Trophoblast cell (in vitro differentiated cells and primary cell): ENCODE results near the gene KCNN3.

Experiments
- DNase-seq, 2 donors: peaks; one replicate each; pipeline ENCODE4 v3.0.0-alpha.2; 2016
- H2AFZ ChIP-seq: 2 replicates; pipeline ENCODE4 v1.6.1; 2013; ENCODE audit warnings: low read length, moderate library complexity, mild to moderate bottlenecking; ENCODE audit not compliant: insufficient read depth, poor library complexity
- H2AK5ac ChIP-seq: 2 replicates; pipeline ENCODE4 v1.6.1; 2013; ENCODE audit warnings: mild to moderate bottlenecking, low read length
- H2BK120ac ChIP-seq: 2 replicates; pipeline ENCODE4 v1.6.1; 2013; ENCODE audit warnings: low read length, mild to moderate bottlenecking, moderate library complexity; ENCODE audit not compliant: insufficient read depth, poor library complexity
- H2BK12ac ChIP-seq: 2 replicates; pipeline ENCODE4 v1.6.1; 2013; ENCODE audit warnings: mild to moderate bottlenecking, low read length, moderate library complexity
- H2BK5ac ChIP-seq: 2 replicates; pipeline ENCODE4 v1.6.1; 2013; ENCODE audit warnings: low read length, low read depth, moderate library complexity, mild to moderate bottlenecking; ENCODE audit not compliant: poor library complexity
- H3K14ac ChIP-seq: 2 replicates; pipeline ENCODE4 v1.6.1; 2013; ENCODE audit warnings: mild to moderate bottlenecking, low read length
- H3K18ac ChIP-seq: 2 replicates; pipeline ENCODE4 v1.6.1; 2013; ENCODE audit warnings: mild to moderate bottlenecking, low read length
- H3K23ac ChIP-seq: 2 replicates; pipeline ENCODE4 v1.6.1; 2013; ENCODE audit warnings: low read length
- H3K27ac ChIP-seq: 2 replicates; pipeline ENCODE4 v1.5.1; 2013; ENCODE audit warnings: low read depth, mild to moderate bottlenecking, inconsistent platforms, low read length, moderate library complexity
- H3K27me3 ChIP-seq: 2 replicates; pipeline ENCODE4 v1.6.1; 2013; ENCODE audit warnings: inconsistent platforms, mild to moderate bottlenecking, low read length, moderate library complexity; ENCODE audit not compliant: insufficient read depth
- H3K36me3 ChIP-seq, 2 experiments: 1 replicate in 1 of 2; 2 replicates in 1 of 2; pipeline ENCODE4 v1.6.1; 2013; ENCODE audit warnings: low read length in 2 of 2, mild to moderate bottlenecking in 2 of 2, moderate library complexity in 1 of 2; ENCODE audit not compliant: insufficient read depth in 2 of 2, control insufficient read depth in 1 of 2
- H3K4ac ChIP-seq: 2 replicates; pipeline ENCODE4 v1.6.1; 2013; ENCODE audit warnings: low read depth, mild to moderate bottlenecking, low read length, moderate library complexity
- H3K4me1 ChIP-seq, 2 experiments: 1 replicate in 1 of 2; 2 replicates in 1 of 2; pipeline ENCODE4 v1.6.1; 2013; ENCODE audit warnings: low read length in 2 of 2, mild to moderate bottlenecking in 2 of 2, moderate library complexity in 1 of 2; ENCODE audit not compliant: insufficient read depth in 2 of 2, control insufficient read depth in 1 of 2
- H3K4me2 ChIP-seq: 2 replicates; pipeline ENCODE4 v1.6.1; 2013; ENCODE audit warnings: inconsistent platforms, mild to moderate bottlenecking, low read length, moderate library complexity
- H3K4me3 ChIP-seq: 2 replicates; pipeline ENCODE4 v1.5.1; 2013; ENCODE audit warnings: mild to moderate bottlenecking, low read depth, low read length, inconsistent platforms
- H3K79me1 ChIP-seq: one replicate; pipeline ENCODE4 v1.6.1; 2013; ENCODE audit warnings: low read length
- H3K79me2 ChIP-seq: 2 replicates; pipeline ENCODE4 v1.6.1; 2013; ENCODE audit warnings: low read length, mild to moderate bottlenecking; ENCODE audit not compliant: control insufficient read depth, insufficient read depth, poor library complexity
- H3K9ac ChIP-seq: 2 replicates; pipeline ENCODE4 v1.6.1; 2013; ENCODE audit warnings: mild to moderate bottlenecking, low read length
- H3K9me3 ChIP-seq: 2 replicates; pipeline ENCODE4 v1.6.1; 2013; ENCODE audit warnings: low read depth, mild to moderate bottlenecking, control low read depth, inconsistent platforms, low read length; ENCODE audit not compliant: insufficient read depth
- H4K12ac ChIP-seq: 2 replicates; pipeline ENCODE4 v1.6.1; 2013; ENCODE audit warnings: low read depth, mild to moderate bottlenecking, low read length, moderate library complexity
- H4K8ac ChIP-seq: 2 replicates; pipeline ENCODE4 v1.6.1; 2013; ENCODE audit warnings: low read depth, mild to moderate bottlenecking, low read length, moderate library complexity
- H4K91ac ChIP-seq: one replicate; pipeline ENCODE4 v1.6.1; 2013; ENCODE audit warnings: low read depth, mild to moderate bottlenecking, low read length, moderate library complexity
- WGBS: extraction: QIAGEN DNeasy Blood & Tissue Kit; methylation state at CpG from one replicate; pipeline ENCODE4 v1.1.7; 2013; ENCODE audit warnings: missing lambda C conversion rate; ENCODE audit not compliant: insufficient read length, insufficient coverage; ENCODE audit errors: extremely low coverage; 5-methylcytosine and 5-hydroxymethylcytosine counted together

KCNN3 gene

DNA sequence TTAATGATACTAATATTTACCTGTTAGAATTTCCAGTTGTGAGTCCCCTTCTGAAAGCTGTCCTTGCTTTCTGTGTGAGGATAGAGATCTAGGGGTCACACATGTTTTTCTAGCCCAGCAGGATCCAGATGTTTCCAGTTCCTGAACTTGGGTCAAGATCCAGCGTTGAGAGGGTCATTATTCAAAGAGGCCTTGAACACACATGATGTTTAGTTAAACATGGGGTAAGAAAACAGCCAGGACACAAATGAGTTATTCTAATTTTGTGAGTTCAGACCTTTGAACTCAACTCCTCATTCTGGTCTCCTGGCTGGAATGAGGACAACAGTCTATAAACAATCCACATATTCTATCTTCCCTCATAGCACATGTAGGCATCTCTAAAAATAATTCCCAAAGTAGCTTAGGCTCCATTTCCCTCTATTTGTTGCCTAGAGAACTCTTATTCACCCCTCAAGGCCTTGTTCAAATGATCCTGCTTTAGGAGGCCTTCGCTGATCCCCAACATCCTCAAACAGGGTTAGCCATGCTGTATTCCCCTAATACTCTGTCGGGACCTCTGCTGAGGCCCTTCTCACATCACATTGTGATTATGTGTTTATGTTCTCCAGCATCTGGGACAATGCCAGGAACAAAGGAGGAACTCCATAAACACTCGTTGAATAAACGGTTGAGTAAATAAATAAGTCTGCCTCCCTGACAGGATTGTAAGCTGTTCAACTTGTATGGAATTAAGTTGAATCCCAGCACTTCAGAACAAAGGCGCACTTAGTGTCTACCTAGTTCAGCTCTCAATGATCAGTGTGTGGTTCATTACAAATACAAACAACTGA, 15.0 kb upstream of the KCNN3 start:
- Histone ChIP-seq H2BK12ac (no peak overlapping the region), H3K9me3 (no peaks in the 10 kb centered on the region), H3K4me1 (peaks cover 3 to 8% of the 10 kb centered on the region in 2 experiments), H3K4me3 (no peak overlapping the region), H3K14ac (no peak overlapping the region), H3K79me1 (no peaks in the 10 kb centered on the region), H3K23ac (no peak overlapping the region), H3K27ac (no peak overlapping the region), H4K12ac (no peak overlapping the region), H2BK120ac (no peak overlapping the region), H3K4me2 (no peak overlapping the region), H2AFZ (no peak overlapping the region), H3K27me3 (no peaks in the 10 kb centered on the region), H2BK5ac (no peak overlapping the region), H3K18ac (no peak overlapping the region), H3K9ac (no peak overlapping the region), H4K8ac (no peak overlapping the region), H3K79me2 (no peaks in the 10 kb centered on the region), H3K4ac (no peak overlapping the region), H4K91ac (no peak overlapping the region), H3K36me3 (no peaks in the 10 kb centered on the region), H2AK5ac (no peak overlapping the region)
- DNase-seq, result no peak
- no CpG with 5 or more reads among the region's 6 CpGs for WGBS

GRCh38 chr1:154883919-154884868, 14.1 kb upstream of the KCNN3 start:
- Histone ChIP-seq H2BK12ac (no peak overlapping the region), H3K27ac (no peak overlapping the region), H4K12ac (no peak overlapping the region), H2BK120ac (no peak overlapping the region), H4K8ac (no peak overlapping the region), H3K79me1 (no peaks in the 10 kb centered on the region), H3K4me3 (no peak overlapping the region), H3K27me3 (no peaks in the 10 kb centered on the region), H3K23ac (no peak overlapping the region), H3K9me3 (no peaks in the 10 kb centered on the region), H3K36me3 (no peaks in the 10 kb centered on the region), H3K18ac (no peak overlapping the region), H4K91ac (no peak overlapping the region), H3K14ac (no peak overlapping the region), H3K9ac (no peak overlapping the region), H2BK5ac (no peak overlapping the region), H2AK5ac (no peak overlapping the region), H3K4me2 (no peak overlapping the region), H3K4me1 (peaks cover 3 to 8% of the 10 kb centered on the region in 2 experiments), H3K4ac (no peak overlapping the region), H2AFZ (no peak overlapping the region), H3K79me2 (no peaks in the 10 kb centered on the region)
- no peak for DNase-seq
- no CpG with 5 or more reads among the region's 15 CpGs for WGBS

- Histone ChIP-seq H3K27ac (no peak overlapping the region), H3K79me2 (no peaks in the 10 kb centered on the region), H3K9ac (no peak overlapping the region)
Measured at GRCh38 chr1:154881820-154882535, 11.9 kb upstream of the KCNN3 start.

GRCh38 chr1:154880671-154881070, 10.6 kb upstream of the KCNN3 start:
- Histone ChIP-seq H2BK5ac (no peak overlapping the region), H3K14ac (no peak overlapping the region), H3K23ac (no peak overlapping the region), H3K27me3 (no peaks in the 10 kb centered on the region), H3K4me2 (no peak overlapping the region), H3K4me3 (no peak overlapping the region), H3K4ac (no peak overlapping the region), H4K8ac (no peak overlapping the region), H4K12ac (no peak overlapping the region), H4K91ac (no peak overlapping the region), H3K9me3 (no peaks in the 10 kb centered on the region), H3K27ac (no peak overlapping the region), H2BK12ac (no peak overlapping the region), H2BK120ac (no peak overlapping the region), H2AFZ (no peak overlapping the region), H3K4me1 (peaks cover 0 to 2% of the 10 kb centered on the region in 2 experiments), H3K9ac (no peak overlapping the region), H3K79me2 (no peaks in the 10 kb centered on the region), H2AK5ac (no peak overlapping the region), H3K18ac (no peak overlapping the region), H3K79me1 (no peaks in the 10 kb centered on the region), H3K36me3 (no peaks in the 10 kb centered on the region)
- no peak for DNase-seq
- no CpG with 5 or more reads among the region's 5 CpGs for WGBS

More at GRCh38 chr1:154881820-154882535, 11.9 kb upstream of the KCNN3 start:
- Histone ChIP-seq H3K23ac (no peak overlapping the region), H3K4me3 (no peak overlapping the region), H3K4ac (no peak overlapping the region), H4K91ac (no peak overlapping the region), H3K36me3 (no peaks in the 10 kb centered on the region), H2AK5ac (no peak overlapping the region), H4K12ac (no peak overlapping the region), H3K4me2 (no peak overlapping the region), H2BK120ac (no peak overlapping the region), H3K18ac (no peak overlapping the region), H2BK5ac (no peak overlapping the region), H3K79me1 (no peaks in the 10 kb centered on the region), H2BK12ac (no peak overlapping the region), H3K14ac (no peak overlapping the region), H3K27me3 (no peaks in the 10 kb centered on the region), H2AFZ (no peak overlapping the region), H3K9me3 (no peaks in the 10 kb centered on the region), H4K8ac (no peak overlapping the region), H3K4me1 (peaks cover 3 to 8% of the 10 kb centered on the region in 2 experiments)
- no CpG with 5 or more reads among the region's 10 CpGs for WGBS
- DNase-seq, result no peak
